ENCODE measurements around the gene ANGPTL7. TPM values are rescaled to one million over a fixed set of nuclear protein-coding genes. Genes with fewer than 3 reads are reported as not detected.
"Not testable (repeated sequence)": the region's sequence is repeated elsewhere in the genome, so short reads cannot be mapped to it uniquely, and the experiment has no call there.

ANGPTL7 gene, protein sequence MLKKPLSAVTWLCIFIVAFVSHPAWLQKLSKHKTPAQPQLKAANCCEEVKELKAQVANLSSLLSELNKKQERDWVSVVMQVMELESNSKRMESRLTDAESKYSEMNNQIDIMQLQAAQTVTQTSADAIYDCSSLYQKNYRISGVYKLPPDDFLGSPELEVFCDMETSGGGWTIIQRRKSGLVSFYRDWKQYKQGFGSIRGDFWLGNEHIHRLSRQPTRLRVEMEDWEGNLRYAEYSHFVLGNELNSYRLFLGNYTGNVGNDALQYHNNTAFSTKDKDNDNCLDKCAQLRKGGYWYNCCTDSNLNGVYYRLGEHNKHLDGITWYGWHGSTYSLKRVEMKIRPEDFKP
- not detected in 2 replicates for total RNA-seq

DNA sequence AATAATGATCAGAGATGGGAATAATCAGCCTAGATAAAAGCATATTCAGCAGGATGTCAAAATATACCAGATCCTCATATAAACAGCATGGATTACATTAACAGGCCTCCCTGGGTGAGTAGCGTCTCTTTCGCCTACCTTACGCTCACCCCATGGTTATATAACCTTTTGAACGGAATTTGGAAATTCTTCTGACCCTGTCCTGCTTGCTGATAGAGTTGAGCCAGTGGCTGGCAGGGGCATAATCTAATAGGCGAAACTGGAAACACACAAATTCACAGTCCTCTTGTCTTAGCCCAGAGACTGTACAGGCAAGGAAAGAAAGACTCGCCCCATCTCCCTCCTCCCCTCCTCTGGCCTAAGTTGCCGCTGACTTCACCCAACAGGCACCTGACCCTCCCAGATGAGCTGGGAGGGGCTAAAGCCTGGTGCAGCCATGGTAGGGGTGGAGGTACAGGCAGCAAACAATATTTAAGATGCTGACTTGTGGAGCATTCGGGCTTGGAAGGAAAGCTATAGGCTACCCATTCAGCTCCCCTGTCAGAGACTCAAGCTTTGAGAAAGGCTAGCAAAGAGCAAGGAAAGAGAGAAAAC, at the start of gene ANGPTL7:
ANGPTL7 (plus strand) TSS at position 498 of the 594 bp plus-strand sequence. CDS start 225 bp downstream, outside the sequence.
- no peak for DNase-seq (ENCODE audit: extremely low read depth, low read depth, low spot score)

DNA sequence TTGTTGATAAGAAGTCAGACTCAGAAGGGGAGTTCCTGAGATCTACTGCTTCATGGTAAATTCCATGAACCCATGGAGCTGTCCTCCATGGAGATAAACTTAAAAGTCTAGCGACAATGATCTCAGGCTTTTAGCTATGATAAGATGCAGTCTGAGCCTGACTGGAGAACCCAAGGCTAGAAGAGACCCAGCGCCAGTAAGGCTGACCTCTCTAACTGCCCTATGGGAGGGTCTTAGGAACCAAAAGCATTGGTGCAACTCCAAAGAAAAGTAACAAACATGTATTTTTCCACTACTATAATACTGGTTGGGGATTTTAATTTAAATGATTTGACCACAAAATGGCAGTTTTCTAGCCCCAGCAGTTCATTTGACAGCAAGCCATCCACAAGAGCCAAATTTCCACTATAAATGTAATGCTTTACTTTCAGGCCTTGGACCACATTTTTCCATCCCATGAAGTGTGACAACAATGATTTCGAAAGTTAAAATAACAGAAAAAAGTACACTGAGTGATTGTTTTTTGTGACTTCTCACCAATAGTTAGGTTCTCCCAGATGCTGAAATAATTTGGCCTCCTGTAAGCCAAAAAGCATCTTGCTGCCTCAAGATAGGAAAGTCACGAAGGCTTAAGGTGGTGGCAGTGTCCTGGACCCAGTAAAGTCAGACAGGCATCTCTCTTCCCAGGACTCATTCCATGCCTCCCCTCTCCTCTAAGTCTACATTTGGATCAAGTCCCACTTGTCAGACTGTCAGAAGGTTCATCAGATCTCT, 46.4 kb upstream of the ANGPTL7 start:
- DNase-seq (ENCODE audit: extremely low read depth, low read depth, low spot score) = no peak

DNA sequence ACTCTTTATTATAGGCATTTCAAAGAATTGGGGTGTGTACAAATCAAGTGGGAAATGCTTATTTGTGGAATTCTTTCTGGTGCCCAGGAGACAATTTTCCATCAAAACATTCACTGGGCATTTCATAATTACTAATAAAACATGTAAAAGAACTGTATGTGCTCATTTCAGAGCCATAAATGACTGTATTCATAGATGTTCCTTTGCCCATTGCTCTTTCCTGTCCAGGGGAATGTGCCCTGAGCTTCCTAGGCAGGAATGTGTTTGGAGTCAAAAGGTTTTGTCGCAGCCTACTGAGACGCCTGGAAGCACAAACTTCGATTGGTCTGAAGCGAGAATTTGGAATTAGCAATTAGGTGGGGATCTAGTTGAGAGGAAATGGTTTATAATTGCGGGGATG, 45.8 kb upstream of the ANGPTL7 start:
- no peak for DNase-seq (ENCODE audit: extremely low read depth, low read depth, low spot score)

DNA sequence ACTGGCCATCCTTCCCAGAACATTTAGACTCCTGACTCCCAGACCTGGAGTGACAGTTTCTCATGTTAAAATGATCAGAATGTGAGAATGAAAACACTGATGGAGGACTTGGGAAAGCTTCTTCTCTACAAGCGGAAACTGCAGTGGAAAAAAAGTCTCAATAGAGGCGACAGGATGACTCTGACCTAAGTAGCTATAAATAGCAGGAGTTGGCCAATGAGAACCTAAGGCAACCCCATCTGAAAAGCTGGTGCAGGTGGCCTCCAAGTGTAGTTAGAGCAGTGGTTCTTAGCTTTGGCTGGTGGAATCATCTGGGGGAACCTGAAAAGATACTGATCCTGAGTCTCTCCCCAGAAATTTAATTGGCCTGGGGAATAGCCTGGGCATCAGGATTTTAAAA, 45.2 kb upstream of the ANGPTL7 start:
- no peak for DNase-seq (ENCODE audit: extremely low read depth, low read depth, low spot score)

DNA sequence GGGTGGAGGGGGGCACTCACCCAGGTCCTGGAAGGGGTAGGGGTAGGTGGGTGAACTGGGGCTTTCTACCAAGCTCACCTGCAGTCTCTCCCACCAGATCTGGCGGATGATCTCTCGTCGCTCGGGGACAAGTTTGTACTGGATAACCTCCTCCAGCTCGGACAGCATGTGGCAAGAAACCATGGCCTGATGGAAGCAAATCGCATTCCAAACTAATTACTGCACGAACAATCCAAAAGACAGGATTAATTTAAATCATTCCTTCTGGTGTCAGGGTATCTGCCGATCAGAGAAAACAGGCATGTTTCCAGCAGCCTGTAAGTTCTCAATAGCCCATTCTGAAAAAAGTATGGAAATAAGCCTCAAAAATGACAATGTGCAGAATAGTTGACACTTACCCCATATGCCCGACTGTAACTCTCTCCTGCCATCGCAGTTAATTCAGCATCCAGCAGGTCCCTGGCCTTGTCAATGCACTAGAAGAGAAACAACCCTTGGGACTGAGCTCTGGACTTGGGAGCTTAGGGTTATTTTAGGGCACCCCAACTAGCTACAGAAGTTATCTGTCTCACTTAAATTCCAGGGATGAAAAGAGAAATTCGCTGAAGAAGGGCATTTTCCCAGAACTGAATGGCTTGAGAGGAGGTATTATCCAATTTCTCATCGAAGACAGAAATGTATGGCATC, 44.4 kb upstream of the ANGPTL7 start:
- no peak for DNase-seq (ENCODE audit: extremely low read depth, low read depth, low spot score)

DNA sequence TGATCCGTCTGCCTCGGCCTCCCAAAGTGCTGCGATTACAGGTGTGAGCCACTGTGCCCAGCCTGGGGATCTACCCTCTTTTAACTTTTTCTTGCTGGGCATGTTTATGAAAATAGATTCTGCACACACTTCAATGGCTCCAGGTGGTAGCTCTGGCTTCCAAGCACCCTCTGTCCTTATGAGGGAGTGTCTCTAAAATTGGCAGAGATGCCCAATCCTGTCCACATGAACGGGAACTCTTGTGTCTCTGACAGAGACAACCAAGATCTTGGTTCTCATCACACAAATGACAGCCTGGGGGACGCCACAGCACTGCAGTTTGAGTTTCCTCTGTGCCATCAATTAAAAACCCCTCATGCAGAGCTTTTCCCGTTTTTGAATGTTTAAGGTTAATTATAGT, 43.4 kb upstream of the ANGPTL7 start:
- DNase-seq (ENCODE audit: extremely low read depth, low read depth, low spot score) = no peak

DNA sequence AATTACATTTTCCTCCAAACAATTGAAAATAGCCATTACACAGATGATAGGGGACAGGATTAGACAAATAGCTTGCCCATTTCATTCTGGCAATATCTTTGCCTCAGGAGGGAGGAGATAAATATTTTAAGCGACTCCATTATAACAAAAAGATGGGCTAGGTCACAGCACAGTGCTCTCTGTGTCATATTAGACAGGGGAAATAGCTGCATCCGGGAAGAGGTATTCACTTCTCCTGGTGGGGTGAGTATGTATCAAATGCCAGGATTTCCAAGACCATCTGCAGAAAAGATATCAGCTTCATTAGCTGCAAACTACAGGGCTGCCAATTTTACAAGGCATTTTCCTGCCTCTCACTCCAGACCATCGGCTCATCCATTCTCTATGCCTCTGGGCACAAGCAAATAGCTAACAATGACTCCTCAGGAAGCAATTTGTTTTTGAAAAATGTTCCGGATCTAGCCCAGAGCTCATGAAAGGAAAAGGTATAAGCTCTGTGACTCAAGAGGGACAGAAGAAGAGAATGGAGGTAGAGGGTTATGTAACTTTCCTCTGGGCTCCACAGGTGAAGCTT, 41.9 kb upstream of the ANGPTL7 start:
- DNase-seq (ENCODE audit: extremely low read depth, low read depth, low spot score) = no peak

DNA sequence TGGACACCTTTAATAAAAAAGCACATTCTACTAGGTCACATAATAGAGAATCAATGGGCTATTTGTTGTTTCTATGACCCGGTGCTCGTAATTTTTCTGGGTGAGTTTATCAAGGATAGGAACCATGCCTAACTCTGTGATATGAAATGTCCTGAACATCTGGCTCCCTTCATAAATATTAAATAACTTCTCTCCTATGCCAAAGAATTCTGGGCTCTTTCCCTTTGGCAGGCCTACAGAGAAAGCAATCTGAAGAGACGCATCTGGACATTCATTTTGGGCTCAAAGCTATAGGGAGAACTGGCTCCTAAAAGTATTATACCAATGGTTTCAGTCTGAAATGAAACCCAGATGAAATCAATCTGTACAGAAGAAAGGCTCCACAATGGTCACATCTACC, 38.8 kb upstream of the ANGPTL7 start:
- no peak for DNase-seq (ENCODE audit: extremely low read depth, low read depth, low spot score)

DNA sequence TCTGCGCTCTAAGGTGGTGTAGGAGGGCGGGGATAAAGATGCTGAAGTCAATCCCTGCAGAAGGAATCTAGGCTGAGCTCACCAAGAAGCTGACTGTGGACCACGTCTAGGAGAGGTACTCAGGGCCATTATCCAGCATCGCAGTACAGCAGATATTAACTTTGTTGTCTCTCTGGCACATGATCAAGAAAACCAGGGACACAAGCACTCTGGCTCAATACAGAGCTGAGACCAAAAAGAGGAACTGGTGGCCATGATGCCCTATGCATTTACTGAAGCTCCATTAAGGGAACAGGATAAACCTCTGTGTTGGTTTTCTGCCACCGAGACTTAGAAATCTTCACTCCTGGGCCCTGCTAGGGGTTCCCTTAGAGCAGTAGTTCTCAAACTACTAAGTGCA, 38.0 kb upstream of the ANGPTL7 start:
- DNase-seq (ENCODE audit: extremely low read depth, low read depth, low spot score) = no peak

DNA sequence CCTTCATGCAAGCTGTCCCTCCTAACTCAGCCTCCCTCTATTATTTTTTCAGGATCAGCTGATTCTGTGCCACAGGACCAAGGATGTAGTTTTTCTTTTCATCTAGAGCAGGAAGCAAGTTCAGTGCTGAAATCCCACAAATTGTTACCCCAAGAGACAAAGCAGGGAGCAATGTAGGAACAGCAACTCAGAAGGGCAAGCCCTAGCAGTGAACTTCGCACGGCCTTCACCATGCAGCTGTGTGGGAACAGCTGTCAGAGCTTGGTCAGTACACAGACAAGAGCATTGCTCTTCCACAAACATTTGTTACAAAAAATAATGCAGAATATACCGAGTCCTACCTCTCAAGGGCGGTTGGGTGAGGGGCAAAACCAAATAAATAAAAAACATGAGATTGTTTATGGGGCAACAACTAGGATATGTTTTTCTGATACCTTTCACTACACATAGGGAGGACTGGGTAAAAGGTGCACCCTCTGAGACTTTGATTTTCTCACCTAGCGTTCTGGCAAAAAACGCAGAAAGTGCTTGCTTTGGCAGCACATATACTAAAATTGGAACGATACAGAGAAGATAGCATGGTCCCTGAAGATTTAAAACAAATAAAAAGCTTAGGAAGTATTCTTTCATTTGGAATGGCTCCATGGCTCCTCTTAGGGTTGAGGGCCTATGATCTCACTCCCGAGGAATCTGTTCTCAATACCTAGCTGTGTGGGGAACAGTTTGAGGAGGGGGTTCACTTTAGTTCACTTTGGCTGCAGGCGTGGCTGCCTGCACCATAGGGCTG, 37.1 kb upstream of the ANGPTL7 start:
- DNase-seq (ENCODE audit: extremely low read depth, low read depth, low spot score) = no peak

DNA sequence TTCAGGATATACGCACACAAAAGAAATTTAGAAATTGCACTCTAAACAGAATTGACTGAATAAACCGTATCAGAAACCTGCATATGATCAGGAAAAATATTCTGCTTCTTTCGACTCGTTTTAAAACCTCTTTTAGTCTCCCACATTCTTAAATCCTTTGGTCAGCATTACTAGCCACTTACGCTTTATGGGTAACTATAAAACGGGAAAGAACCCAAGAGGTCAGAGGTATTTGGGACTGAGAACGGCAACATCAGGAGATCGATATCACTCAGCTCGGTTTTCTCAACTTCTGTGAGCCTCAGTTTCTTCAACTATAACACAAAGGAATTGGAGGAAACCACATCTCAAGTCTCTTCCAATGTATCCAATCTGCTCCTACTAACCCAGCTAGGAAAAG, 36.4 kb upstream of the ANGPTL7 start:
- DNase-seq (ENCODE audit: extremely low read depth, low read depth, low spot score) = no peak

DNA sequence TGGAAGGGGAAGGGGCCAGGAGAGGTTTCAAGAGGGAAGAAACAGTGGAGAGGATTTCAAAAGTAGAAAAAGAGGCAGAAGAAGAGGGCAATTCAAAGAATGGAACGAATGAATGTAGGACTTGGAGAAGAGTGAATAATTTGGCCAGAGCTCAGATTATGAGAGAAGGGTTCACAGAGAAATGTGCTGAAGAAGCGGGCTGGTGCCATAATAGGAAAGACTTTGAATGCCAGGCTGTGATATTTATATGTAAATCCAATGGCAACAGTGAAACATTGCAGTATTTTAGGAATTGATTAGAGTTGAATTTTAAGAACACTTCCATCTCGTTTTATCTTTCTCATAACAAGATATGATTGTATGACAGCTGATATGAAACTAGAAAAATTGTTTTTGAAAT, 36.0 kb upstream of the ANGPTL7 start:
- DNase-seq (ENCODE audit: extremely low read depth, low read depth, low spot score) = no peak

DNA sequence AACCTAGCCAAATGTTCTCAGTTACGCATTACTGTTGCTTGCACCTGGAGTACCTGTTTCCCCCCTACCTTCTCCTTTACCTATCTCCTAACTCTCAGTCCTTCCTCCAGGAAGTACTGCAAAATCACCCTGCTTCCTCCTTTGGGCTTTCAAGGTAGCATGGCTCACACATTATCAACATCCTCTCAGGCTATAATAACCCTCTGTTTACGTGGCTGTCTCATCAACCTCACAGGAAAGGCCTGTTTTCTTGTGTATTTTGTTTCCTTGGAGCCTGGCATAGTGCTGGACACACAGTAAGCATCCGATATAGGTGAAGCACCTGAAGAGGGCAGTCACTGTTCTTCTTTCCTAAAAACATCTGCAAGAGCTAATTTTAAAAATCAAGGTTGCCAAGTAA, 32.7 kb upstream of the ANGPTL7 start:
- no peak for DNase-seq (ENCODE audit: extremely low read depth, low read depth, low spot score)

DNA sequence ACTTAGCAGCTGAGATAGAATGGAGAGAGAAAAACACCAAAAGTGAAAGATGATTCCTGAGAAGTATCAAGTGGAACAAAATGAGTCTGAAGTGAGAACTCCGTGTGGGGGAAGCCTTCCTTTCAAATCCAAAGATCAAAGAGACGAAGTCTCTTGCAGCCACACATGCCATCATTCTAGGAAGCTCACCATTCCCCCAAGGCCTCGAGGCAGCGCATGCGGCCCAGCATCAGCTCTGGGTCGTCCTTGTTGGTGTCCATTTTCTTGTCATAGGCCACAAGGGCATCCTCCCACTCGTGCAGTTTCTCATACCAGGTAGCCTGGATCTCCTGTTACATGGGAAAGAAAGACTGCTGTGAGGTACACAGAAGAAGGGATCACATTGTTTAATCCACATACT, 32.2 kb upstream of the ANGPTL7 start:
- no peak for DNase-seq (ENCODE audit: extremely low read depth, low read depth, low spot score)

DNA sequence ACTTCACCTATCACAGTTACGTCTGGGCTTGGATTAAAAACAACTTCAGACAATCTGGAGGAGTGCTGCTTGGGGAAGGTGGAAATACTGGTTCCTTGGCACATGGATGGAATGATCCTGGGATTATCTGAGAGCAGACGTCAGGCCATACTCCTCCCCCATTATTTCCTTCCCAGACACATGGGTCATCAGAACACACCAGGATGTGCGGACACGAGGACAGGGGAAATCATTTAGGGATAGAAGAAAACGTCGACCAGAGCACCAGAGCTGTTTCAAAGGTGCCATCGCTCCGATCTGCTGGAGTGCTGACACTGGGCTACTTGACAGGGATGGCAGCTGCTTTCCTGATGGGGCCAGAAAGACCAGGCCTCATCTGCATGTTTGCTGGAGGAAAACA, 31.8 kb upstream of the ANGPTL7 start:
- no peak for DNase-seq (ENCODE audit: extremely low read depth, low read depth, low spot score)

DNA sequence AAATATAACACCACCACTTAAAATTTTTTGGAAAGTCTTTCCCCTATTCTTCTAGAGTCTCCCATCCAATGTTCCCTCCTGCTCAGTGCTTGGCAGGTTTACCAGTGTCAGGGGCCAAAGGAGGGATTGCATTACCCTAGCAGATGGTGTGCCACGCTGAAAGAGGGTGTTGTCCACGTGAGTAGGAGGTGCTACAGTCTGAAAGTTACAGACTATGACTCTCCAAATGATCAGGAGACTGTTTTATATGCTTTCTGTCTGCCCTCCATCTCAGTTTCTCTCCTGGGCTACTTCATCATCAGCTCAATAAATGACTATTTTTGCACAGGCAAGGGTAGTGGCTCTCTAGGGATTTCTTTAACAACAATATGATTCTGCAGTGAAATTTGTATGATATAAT, 31.3 kb upstream of the ANGPTL7 start:
- no peak for DNase-seq (ENCODE audit: extremely low read depth, low read depth, low spot score)

DNA sequence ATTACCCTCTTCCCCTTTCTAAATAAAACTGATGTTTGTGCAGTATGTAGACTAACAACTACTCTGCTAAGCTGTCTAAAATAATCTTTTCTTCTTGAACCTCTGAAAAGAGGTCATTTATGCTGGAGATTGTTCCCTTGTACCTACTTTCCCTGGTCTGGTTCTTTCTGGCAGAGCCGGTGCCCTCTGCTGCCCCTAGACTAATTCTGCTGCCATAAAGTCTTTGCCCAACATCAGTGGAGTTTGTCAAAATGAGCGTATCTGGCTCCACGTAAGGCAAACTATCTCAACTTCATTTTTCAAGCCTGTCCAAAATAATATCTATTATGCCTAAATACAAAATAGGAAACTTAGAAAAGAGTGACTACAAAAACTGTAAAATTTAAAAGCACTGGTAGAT, 30.9 kb upstream of the ANGPTL7 start:
- no peak for DNase-seq (ENCODE audit: extremely low read depth, low read depth, low spot score)

DNA sequence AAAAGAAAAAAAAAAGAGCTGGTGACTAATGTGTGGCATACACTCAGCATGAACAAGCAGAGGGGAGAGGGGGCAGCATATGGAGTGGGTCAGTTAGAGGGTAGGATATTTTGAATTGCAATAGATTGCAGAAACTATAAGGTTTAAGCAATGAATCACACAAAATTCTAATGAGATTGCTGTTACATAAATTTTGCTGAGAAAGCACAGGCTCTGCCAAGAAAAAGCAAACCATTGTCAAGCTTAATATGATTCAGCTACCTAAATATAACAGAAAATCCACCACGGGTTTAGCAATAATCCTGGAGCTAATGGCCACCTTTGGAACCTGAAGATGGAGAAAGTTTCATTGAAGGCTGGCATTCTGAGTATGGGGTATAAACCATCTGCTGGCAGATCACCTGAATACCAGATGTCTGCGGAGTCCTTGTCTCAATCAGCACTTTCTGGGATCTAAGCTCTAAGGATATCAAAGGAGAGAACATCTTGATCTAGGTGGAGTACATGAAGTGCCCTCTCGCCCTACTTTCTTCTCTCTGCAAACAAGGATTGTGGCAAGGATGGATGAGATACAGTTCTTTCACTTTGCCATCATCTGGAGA, 30.3 kb upstream of the ANGPTL7 start:
- no peak for DNase-seq (ENCODE audit: extremely low read depth, low read depth, low spot score)

DNA sequence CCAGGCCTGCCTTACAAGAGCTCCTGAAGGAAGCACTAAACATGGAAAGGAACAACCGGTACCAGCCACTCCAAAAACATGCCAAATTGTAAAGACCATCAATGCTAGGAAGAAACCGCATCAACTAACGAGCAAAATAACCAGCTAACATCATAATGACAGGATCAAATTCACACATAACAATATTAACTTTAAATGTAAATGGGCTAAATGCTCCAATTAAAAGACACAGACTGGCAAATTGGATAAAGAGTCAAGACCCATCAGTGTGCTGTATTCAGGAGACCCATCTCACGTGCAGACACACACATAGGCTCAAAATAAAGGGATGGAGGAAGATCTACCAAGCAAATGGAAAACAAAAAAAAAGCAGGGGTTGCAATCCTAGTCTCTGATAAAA, 26.4 kb upstream of the ANGPTL7 start:
- DNase-seq (ENCODE audit: extremely low read depth, low read depth, low spot score) = not testable (repeated sequence)

DNA sequence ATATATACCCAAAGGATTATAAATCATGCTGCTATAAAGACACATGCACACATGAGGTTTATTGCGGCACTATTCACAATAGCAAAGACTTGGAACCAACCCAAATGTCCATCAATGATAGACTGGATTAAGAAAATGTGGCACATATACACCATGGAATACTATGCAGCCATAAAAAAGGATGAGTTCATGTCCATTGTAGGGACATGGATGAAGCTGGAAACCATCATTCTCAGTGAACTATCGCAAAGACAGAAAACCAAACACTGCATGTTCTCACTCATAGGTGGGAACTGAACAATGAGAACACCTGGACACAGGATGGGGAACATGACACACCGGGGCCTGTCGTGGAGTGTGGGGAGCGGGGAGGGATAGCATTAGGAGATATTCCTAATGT, 22.4 kb upstream of the ANGPTL7 start:
- not testable (repeated sequence) for DNase-seq (ENCODE audit: extremely low read depth, low read depth, low spot score)

Measured in glomerular endothelial cell (primary cell).